SKM-1 (cell line): ENCODE data around the gene ARPC3.
A peak's percentile ranks its signal among the peaks of the same experiment; 100 is the strongest.
"Not testable (repeated sequence)": the region's sequence is repeated elsewhere in the genome, so short reads cannot be mapped to it uniquely, and the experiment has no call there.

Experiments used
- DNase-seq: peaks from one replicate; lab custom pipeline; 2025; ENCODE audit not compliant: unreplicated experiment; lab: John Stamatoyannopoulos, UW

ARPC3 gene

GRCh38 chr12:110420644-110421043 is 29.5 kb downstream of the ARPC3 start:
- not testable (repeated sequence) for DNase-seq

DNA sequence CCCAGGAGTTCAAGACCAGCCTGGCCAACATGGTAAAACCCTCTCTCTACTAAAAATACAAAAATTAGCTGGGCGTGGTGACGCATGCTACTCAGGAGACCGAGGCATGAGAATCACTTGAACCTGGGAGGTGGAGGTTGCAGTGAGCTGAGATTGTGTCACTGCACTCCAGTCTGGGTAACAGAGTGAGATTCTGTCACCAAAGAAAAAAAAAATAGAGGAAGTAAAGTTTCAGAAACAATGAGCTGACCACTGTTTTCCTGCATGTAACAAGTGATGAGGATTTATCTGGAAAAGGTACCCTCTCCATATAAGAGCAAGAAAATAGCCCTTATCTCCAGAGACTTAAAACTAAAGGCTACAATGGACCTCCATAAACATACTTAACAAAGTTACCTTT is 33.0 kb downstream of the ARPC3 start:
- not testable (repeated sequence) for DNase-seq

GRCh38 chr12:110410086-110410485 is 40.1 kb downstream of the ARPC3 start:
- DNase-seq, result not testable (repeated sequence)

GRCh38 chr12:110405126-110405662 is 44.9 kb downstream of the ARPC3 start:
- not testable (repeated sequence) for DNase-seq

DNA sequence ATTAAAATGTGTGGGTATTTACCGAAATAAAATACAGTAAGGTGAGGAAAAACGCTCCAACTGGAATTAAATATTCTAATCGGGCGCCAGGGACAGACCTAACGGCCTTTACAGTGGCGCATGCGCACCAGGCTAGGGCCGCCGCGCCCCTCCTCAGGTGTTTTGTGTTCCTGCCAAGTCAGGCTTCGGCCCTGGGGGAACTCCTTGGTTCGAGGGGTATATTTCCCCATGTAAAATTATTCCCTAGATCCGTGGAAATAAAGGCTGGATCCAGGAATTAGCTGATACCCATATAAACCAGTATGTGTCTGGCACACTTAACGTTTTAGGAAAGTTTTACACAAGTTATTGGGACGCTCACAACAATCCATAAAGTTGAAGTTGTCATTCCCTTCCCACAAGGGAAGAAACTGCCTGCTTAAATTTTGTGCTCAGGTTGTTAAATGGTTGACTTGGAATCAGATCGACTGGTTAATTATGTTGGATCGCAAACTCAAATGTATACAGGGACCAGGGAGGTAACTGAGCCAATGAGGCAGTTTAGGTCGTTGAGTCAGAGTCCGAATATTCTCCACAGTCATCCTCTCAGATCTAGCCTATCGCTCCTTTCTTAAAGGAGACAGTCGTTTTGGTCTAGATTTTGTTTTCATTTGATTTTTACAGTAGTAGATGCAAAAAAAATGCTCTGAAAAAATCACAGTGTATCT is 46.0 kb downstream of the ARPC3 start:
- peak; percentile 35 for DNase-seq

GRCh38 chr12:110403146-110403975 is 46.8 kb downstream of the ARPC3 start, which contains the start of gene ANAPC7:
Gene ANAPC7 (minus strand): TSS chr12:110403708. CDS start chr12:110403627, 81 bp downstream.
- DNase-seq, result peak; percentile 34
